Measurements from ENCODE around the gene PITPNB. TPM values are rescaled to one million over a fixed set of nuclear protein-coding genes. Genes with fewer than 3 reads are reported as not detected.

Gene PITPNB
- total and polyA plus RNA-seq, 2 of the 13 experiments (the other 11 are each of a cell fraction or from before 2014, with no cell fraction given), result 17.0 to 30.1 TPM

DNA sequence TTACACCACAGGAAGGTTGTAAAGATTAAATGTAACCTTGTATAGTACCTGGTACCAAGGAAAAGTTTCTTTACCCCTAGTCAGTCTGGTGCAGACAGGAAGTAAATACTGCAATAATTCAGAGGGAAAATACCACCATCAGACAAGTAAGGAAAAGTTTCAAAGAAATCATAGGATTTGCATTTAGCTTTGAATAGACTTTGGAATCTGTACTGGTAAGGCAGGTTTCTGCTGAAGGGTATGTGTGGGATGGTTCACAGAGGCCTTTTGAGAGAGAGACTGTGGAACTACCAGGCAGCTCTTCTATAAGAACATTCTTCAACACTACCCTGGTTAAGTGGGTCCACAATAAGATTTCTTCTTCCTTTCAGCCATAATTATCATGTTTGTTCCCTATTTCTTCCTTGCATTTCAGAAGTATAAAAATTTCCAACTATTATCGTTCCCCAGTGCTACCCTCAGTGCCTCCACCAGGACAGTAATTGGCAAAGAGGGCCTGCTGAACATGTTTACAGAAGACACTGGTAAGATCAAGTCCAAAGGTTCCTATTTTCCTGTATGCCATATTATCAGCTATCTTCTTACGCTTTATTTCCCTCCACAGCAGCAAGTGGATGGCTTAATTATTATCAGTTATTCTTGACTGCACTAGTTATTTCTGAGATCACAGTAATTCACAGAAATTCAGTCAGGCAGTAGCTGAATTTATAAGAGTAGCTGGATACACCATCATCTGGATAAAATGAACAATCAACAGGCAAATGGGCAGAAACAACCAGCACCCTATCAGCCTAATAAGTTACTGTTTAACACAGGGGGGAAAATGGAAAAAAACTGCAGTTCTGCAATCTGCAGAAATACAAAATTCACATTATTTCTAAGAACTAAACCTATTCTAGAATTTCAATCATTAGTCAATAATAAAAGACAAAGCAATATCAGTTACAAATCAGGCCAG lies 48.5 kb downstream of the PITPNB start (continued):
- TF ChIP-seq ZBTB39 (CRISPR knock-in tag; IDR thresholded peaks at IDR 0.05), result no peak
- no peak for TF ChIP-seq GMEB2 (CRISPR knock-in tag; IDR thresholded peaks at IDR 0.05; ENCODE audit: low read depth)
- TF ChIP-seq EP300 (IDR thresholded peaks at IDR 0.05; ENCODE audit: low read depth in 2 of 2, low read length in 2 of 2), result peak in 1 of 2 experiments; percentile 14; a peak in 1 of 4 replicates
- no peak for TF ChIP-seq EP300 (CRISPR knock-in tag; IDR thresholded peaks at IDR 0.05; ENCODE audit: borderline replicate concordance)
- TF ChIP-seq ZNF460 (CRISPR knock-in tag; IDR thresholded peaks at IDR 0.05; ENCODE audit: borderline replicate concordance), result no peak
- TF ChIP-seq, protein P1, sequence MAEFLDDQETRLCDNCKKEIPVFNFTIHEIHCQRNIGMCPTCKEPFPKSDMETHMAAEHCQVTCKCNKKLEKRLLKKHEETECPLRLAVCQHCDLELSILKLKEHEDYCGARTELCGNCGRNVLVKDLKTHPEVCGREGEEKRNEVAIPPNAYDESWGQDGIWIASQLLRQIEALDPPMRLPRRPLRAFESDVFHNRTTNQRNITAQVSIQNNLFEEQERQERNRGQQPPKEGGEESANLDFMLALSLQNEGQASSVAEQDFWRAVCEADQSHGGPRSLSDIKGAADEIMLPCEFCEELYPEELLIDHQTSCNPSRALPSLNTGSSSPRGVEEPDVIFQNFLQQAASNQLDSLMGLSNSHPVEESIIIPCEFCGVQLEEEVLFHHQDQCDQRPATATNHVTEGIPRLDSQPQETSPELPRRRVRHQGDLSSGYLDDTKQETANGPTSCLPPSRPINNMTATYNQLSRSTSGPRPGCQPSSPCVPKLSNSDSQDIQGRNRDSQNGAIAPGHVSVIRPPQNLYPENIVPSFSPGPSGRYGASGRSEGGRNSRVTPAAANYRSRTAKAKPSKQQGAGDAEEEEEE (CRISPR knock-in tag; IDR thresholded peaks at IDR 0.05; ENCODE audit: borderline replicate concordance), result no peak
- TF ChIP-seq NFKBIZ (CRISPR knock-in tag; IDR thresholded peaks at IDR 0.05), result peak; percentile 37; the same call in 1 of the 2 replicates
- no peak for TF ChIP-seq MAFK (conservative IDR thresholded peaks at IDR 0.05 in 1 of 2, IDR thresholded peaks at IDR 0.05 in 1 of 2; ENCODE audit: low read length in 2 of 2)
- no peak for TF ChIP-seq ZSCAN31 (CRISPR knock-in tag; IDR thresholded peaks at IDR 0.05; ENCODE audit: low read depth)
- TF ChIP-seq RARG (CRISPR knock-in tag; IDR thresholded peaks at IDR 0.05; ENCODE audit: low read depth), result no peak
- TF ChIP-seq PAWR (CRISPR knock-in tag; IDR thresholded peaks at IDR 0.05; ENCODE audit: borderline replicate concordance), result no peak
- TF ChIP-seq POLR2G (IDR thresholded peaks at IDR 0.05; ENCODE audit: low read depth, low read length), result no peak
- no peak for TF ChIP-seq TBL1XR1 (IDR thresholded peaks at IDR 0.05; ENCODE audit: borderline replicate concordance, low read length, partially characterized antibody)
- no peak for TF ChIP-seq HMGA1 (CRISPR knock-in tag; conservative IDR thresholded peaks at IDR 0.05)
- no peak for TF ChIP-seq HNRNPK (IDR thresholded peaks at IDR 0.05; ENCODE audit: low read depth, low read length, poor library complexity, severe bottlenecking)
- peak; percentile 50 for TF ChIP-seq ELF3 (CRISPR knock-in tag; IDR thresholded peaks at IDR 0.05)
- TF ChIP-seq, protein P2, sequence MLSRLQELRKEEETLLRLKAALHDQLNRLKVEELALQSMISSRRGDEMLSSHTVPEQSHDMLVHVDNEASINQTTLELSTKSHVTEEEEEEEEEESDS (CRISPR knock-in tag; IDR thresholded peaks at IDR 0.05; ENCODE audit: borderline replicate concordance), result no peak
- TF ChIP-seq ZC3H13 (CRISPR knock-in tag; IDR thresholded peaks at IDR 0.05), result no peak
- no peak for TF ChIP-seq SALL2 (CRISPR knock-in tag; IDR thresholded peaks at IDR 0.05)
- TF ChIP-seq TBX3 (IDR thresholded peaks at IDR 0.05; ENCODE audit: borderline replicate concordance), result no peak
- TF ChIP-seq, protein P3, sequence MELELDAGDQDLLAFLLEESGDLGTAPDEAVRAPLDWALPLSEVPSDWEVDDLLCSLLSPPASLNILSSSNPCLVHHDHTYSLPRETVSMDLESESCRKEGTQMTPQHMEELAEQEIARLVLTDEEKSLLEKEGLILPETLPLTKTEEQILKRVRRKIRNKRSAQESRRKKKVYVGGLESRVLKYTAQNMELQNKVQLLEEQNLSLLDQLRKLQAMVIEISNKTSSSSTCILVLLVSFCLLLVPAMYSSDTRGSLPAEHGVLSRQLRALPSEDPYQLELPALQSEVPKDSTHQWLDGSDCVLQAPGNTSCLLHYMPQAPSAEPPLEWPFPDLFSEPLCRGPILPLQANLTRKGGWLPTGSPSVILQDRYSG (CRISPR knock-in tag; IDR thresholded peaks at IDR 0.05), result no peak
- TF ChIP-seq SOX5 (CRISPR knock-in tag; IDR thresholded peaks at IDR 0.05; ENCODE audit: borderline replicate concordance), result 0 out of 2 replicates have a peak, but pooled peaks have one; percentile 19
